Germinal center (tissue), 1 donor: ENCODE data around the gene B3GALT2.
"Not testable (repeated sequence)": the region's sequence is repeated elsewhere in the genome, so short reads cannot be mapped to it uniquely, and the experiment has no call there.

Source experiments
- DNase-seq: peaks from one replicate; pipeline ENCODE4 v3.0.0; 2012; ENCODE audit warnings: mixed read lengths, low spot score

Gene B3GALT2, protein sequence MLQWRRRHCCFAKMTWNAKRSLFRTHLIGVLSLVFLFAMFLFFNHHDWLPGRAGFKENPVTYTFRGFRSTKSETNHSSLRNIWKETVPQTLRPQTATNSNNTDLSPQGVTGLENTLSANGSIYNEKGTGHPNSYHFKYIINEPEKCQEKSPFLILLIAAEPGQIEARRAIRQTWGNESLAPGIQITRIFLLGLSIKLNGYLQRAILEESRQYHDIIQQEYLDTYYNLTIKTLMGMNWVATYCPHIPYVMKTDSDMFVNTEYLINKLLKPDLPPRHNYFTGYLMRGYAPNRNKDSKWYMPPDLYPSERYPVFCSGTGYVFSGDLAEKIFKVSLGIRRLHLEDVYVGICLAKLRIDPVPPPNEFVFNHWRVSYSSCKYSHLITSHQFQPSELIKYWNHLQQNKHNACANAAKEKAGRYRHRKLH

DNA sequence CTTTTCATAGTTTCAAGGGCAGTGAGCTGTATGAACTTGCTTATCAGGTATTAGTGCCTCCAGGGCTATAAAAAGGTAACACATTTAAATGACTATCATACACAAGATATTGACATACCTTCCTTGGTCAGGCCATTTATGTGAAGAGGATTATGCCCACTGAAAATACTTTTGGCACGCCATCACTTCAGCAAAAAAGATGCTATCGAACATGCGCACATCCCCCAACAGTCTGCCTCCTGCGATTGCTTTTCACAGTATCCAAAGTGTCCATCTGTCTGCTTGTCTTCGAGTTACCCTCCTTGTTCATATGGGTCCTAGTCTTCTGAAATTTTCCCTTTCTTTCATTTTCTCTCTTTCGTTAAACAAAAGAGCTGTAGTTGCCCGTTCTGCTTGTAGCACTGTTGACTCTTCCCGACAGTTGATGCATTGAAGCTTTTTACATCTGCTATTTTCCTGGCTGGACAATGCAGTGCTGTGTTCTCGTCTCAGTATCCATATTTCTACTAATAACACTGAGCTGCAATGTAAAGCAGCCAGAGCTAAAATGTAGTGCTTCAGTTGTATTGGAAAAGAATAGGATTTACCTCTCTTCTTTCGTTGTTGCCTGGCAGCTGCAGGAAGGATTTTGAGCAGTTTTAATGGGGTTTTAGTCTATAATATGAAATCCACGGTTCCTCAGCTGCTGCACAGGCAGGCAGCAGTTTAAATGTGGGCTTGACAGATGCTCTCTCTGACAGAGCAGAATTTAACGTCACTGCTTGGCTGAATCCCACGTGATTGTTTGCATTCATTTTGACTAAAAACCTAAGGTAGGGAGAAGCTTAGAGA, at the start of gene B3GALT2:
Gene B3GALT2, minus strand, starts transcription at position 713 of the 831 bp plus-strand sequence. CDS start 5,051 bp downstream, outside the sequence.
- DNase-seq, result no peak

DNA sequence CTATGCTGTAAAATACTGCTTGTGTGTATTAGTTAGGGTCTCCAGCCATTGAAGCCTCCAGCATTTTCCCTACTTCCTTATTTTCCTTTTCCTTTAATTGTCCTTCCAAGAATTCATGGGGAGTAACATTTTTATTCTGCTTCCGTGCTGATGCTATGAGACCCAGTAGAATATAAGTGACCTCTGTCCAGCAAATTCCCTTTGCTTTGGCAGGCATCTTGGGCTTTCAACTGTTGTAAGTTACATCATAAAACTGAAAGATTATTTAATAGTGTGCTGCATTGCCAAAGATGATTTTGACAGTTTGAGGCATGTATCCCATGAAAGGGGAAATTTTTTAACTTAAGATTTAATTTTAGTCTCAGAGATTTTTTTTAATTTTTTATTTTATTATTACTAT, 48.1 kb upstream of the B3GALT2 start:
- DNase-seq, result no peak

DNA sequence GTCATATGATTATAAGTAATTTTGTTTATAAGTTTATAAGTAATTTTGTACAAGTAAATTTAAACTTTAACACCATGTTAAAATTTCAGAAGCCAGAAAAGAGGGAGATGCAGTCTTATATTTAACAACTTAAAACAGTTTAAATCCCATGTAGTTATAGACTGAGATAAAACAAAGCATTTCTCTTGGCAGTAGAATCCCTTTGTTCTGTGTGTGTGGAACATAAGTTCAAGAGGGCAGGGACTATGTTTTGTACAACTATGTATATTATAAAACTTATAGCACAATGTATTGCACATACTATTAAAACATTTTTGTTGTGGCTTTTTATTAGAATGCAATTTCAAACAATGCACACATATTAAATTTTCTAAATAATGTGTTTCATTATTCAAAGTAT, 44.7 kb upstream of the B3GALT2 start:
- DNase-seq, result not testable (repeated sequence)

DNA sequence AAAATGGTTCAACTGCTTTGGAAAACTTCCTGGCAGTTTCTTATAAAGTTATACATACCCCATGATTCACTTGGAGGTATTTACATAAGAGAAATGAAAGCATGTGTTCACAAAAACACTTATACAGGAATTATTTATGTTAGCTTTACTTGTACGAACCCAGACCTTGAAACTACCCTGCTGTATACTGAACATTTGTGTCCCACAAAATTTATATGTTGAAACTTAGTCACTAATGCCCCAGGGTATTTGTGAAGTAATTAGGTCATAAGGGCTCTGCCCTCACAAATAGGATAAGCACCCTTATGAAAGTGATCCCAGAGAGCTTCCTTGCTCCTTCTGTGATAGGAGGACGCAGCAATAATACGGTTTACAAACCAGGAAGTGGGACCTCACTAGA, 42.7 kb upstream of the B3GALT2 start:
- DNase-seq, result no peak

DNA sequence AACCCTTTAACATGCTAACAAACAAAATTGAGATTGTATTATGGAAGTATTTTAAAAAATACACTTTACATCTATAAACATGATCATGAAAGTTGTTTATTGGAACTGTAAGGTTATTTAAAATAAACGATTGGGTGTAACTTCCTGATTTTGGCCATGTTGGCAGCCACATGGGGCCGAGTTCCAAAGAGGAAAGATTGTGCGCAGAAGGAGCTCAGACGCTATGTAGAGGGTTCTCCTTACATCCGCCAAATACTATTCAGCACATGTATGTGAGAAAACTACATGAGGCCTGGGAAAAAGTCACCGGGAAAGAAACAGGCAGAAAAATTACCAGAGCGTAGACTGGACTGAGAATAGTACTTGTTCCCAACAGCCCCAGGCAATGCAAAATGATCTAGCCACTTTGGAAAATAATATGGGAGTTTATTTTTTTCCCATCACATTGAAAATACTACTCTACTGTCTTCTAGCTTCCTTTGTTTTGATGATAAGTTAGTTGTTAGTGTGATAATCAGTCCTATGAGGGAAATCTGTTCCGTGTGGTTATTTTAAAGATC, 35.7 kb upstream of the B3GALT2 start:
- DNase-seq, result no peak

DNA sequence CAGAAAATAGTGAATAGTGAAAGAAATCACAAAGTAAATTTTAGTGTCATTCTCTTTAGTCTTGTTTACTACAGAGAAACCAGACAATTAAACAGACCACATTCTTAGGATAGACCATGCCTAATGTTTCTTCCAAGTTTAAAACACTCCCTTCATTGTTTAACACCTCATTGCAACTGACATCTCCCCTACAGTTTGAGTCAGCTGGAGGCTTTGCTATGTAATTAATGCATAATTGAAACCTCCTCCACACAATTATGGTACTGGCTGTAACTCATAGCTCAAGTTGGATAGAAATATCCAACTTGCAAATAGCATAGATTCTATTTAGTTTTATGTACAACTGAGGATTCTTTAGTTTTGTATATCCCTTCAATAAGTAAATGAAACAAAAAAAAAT, 35.2 kb upstream of the B3GALT2 start:
- no peak for DNase-seq

DNA sequence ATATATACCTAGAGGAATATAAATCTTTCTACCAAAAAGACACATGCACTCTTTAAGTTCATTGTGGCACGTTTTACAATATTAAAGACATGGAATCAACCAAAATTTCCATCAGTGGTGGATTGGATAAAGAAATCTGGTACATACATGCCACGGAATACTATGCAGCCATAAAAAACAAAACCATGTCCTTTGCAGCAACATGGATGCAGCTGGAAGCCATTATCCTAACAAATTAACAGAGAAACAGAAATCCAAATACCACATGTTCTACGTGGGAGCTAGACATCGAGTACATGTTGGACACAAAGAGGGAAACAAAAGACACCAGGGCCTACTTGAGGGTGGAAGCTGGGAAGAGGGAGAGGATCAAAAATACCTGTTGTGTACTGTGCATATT, 33.0 kb upstream of the B3GALT2 start:
- no peak for DNase-seq

DNA sequence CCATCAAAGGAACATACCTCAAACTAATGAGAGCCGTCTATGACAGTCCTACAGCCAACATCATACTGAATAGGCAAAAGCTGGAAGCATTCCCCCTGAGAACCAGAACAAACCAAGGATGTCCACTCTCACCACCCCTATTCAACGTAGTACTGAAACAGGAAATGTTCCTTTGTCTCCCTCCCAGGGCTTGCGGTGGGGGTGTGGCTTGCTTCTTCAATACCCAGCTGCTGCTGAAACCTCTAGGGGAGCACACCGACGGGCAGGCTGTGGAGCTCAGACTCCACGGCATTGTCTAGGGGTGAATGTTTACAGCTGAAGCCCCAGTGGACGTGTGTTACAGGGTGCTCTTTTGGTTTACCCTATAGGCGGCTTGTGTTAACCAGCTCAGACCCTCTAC, 30.5 kb upstream of the B3GALT2 start:
- DNase-seq, result no peak

DNA sequence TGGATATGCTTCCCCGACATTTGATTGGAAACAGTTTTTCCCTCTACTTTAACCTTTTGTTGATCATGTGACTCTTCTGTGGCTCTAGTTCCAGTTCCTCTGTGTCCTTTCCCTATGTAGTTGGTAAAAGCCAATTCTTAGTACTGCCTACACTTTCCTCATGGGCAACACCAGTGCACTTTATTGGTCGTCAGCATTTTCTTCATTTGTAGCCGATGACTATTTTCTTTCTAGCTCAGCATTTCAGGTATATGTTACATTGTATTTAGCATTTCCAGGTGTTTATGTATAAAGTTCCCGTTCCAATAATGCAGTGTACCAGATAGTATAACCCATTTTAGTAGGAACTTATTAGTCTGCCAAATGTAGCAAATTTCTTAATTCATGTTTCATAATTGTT, 27.6 kb upstream of the B3GALT2 start:
- no peak for DNase-seq

DNA sequence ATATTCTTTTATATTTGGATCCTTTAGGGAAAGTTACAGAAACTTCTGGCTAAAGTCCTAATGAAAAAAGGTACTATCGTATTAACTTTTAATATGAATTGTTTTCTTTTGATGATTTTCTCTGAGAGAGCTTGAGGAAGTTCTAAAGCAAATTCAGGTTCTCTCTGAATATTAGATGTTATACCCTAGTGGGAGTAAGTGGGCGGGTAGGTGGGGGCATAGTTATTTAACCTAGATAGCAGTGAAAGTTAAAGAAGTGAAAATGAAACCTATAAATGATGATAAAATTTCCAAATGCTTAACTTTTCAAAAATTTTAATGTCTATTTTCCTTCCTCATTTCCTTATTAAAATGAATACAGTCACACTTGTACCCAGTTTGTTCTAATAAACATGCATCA, 26.2 kb upstream of the B3GALT2 start:
- no peak for DNase-seq

DNA sequence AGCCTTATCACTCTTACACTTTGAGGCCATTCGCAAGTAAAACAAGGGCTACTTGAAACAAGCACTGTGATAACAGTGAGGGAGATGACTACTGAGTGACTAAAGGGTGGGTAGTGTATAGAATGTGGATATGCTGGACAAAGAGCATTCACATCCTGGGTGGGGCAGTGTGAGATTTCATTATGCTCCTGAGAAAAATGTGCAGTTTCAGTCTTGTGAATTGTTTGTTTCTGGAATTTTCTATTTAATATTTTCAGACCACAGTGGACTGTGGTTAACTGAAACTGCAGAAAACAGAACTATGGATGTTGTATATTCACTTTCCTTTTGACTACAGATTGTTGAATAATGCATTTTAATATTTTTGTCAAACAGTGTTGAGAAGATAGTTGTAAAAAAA, 25.1 kb upstream of the B3GALT2 start:
- no peak for DNase-seq

DNA sequence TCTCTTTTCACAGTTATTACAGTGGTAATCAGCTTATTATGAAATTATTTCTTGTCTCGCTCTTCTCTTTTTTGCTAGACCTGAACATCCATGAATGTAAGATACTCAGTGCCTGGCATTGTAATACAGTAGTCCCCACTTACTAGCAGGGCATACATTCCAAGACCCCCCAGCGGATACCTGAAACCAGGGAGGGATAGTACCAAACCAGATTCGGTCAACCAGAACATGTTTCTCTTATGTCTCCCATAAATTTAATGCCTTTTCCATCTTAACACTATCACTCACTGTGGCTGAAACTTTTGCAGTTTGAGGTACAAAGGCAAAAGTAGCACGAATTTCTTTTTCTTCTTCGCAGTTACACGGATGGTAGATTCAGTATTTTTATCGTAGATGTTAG, 24.6 kb upstream of the B3GALT2 start:
- no peak for DNase-seq

DNA sequence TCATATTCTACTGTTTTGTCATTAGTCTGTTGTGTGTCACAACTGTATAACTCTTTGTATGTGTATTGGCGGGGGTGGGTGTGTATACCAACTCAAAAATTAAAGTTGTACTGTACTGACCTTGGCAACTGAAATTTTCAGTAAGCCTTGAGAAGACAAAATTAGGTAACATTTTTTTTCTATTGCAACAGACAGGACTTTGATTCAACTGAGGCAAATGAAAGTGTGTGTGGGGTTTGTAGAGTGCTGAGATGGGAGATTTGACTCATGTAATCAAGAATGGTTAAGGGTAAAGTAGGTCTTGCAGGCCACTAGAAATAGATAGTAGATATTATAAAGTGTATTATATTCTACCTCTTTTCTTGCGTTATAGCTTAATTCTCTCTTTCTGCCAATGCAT, 14.6 kb upstream of the B3GALT2 start:
- no peak for DNase-seq

DNA sequence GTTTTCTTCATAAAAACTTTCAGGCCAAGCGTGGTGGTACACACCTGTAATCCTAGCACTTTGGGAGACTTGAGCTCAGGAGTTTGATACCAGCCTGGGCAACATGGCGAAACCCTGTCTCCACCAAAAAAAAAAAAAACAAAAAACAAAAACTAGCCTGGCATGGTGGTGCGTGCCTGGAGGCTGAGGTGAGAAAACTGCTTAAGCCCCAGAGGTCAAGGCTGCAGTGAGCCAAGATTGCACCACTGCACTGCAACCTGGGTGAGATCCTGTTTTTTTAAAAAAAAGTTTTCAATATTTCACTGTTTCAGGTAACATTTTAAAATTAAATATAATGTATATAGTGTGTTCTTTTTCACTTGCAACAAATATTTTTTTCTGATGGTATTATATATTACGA, 13.5 kb upstream of the B3GALT2 start:
- DNase-seq, result no peak

DNA sequence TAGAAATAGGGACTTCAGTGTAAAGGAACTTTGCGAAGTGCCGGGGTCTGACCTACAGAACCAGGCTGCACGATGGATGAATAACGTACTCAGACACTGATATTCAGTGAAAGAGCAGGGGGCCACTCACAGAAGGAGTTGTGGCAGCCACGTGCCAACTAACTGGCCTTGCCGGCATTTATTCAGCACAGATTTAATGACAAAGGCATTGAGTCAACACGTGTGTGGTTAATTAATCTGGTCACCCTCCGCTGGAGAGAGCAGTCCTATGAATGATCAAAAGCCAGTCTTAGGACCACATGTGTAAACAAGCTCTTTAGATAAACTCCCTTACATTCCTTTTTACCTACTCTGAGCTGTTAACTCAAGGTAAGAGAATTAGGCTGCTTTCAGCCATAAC, 6.2 kb upstream of the B3GALT2 start:
- no peak for DNase-seq

DNA sequence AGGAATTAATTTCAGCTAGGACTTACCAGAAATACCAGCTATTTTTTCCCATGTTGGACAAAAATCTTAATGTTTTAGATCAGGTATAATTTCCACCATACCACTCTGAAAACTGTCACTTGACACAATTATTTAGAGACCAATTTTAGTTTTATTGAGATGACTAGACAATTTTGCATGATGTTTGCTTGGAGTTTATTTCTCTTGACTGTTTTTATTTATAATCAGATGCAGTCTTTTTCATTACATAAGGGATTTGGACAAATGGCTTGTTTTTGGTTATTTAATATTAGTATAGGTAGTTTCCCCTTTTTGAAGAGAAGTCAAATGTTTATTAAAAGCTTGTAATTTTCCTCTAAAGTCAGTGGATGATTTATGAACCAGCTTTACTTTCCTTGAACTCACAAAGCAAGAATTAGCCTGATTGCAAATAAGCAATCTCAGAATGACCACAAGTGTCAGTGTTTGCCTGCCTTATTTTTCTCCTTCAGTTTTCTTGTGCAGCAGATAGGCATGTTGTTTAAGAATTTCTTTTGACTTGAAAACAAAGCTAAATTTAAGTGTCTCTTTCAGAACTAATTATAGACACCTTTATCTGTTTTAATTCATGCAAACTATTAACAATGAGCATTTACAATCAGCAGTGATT, 3.8 kb upstream of the B3GALT2 start:
- no peak for DNase-seq

DNA sequence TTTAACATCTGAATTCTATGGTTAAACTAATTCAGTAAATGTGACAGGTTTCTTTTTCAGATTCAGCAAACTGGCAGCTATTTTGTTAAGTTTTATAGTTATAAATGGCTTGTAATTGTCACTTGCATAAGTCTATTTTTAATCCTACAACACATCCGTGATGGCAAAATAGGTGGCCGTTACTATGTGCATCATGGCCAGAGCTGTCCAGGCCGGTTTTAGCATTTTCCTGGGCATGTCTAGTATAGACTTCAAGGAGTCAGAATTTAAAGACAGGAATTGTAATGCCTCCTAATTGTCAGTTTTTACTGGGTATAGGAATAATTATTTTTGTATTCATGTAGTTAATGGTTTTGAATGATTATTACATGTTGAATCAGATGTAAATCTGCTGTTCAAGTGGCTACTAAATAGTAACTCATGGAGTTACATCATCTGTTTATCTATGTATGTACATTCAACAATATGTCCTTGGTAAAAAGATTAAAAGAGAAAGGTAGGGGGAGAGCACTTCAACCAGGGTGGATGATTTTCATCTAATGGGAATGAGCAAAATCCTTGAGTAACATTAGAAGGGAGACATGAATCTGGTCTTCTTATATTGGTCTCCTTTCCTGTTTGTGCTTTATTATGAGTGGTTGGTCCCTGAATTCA, 3.2 kb upstream of the B3GALT2 start:
- no peak for DNase-seq

DNA sequence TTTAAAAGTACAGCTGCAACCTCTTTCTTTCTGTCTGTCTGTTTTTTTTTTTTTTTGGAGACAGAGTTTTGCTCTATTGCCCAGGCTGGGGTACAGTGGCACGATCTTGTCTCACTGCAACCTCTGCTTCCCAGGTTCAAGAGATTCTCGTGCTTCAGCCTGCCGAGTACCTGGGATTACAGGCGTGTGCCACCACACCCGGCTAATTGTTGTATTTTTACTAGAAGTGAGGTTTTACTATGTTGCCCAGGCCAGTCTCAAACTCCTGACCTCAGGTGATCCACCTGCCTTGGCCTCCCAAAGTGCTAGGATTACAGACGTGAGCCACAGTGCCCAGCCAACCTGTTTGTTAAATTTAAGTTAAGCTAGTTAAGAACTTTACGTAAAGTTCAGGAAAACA, 2.5 kb upstream of the B3GALT2 start:
- DNase-seq, result not testable (repeated sequence)

DNA sequence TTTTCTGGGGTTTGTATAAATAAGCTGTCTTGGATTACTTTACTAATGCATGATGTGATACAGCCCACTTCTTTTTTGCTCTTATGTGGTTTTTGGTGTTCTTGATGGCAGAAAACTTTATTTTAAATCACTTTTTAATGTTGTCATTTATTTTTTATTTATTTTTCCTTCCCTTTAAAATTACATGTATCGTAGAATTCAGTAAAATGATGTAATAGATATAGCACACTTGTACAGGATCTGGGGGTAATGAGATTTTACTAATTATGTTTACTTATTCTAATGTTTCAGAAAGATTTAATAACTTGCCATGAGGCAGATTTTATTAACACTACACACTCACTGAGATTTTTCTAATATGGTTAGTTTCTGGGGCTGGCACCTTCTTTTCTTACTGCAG, 701 bp upstream of the B3GALT2 start:
- DNase-seq, result no peak

DNA sequence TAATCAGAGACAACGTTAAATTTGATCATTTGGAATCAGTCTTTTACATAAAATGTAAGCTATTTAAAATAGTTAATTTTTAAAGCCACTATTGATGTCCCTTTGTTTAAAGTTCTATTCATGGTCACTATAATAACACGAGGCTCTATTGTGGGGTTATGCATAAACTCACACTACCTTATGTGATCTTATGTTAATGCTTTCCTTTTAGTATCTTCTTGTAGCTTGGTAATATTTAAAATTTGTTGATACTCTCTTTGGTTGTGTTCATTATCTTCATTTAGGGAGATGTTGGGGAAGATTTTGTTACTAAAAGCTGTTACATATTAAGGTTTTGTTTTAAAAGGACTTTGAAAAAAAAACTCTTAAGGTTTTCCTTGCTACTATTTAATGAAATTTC, 1.2 kb downstream of the B3GALT2 start:
- no peak for DNase-seq

DNA sequence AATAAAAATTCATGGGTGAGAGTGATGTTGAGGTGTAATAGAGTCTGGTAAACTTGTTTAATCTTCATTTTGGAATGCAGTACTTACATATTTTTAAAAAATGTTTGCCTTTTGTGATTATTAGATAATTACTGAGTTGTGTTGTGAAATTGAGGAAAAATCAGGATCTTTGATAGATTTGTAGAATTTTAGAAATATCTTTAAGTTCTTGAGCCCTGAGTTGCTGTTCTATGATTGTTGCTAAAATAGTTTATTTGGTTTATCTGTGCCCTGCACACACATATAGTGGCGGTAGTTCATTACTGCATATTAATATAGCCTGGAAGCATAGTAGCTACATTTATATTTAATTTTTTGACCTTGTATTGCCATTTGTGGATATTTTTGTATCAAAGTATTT, 1.6 kb downstream of the B3GALT2 start:
- DNase-seq, result no peak

DNA sequence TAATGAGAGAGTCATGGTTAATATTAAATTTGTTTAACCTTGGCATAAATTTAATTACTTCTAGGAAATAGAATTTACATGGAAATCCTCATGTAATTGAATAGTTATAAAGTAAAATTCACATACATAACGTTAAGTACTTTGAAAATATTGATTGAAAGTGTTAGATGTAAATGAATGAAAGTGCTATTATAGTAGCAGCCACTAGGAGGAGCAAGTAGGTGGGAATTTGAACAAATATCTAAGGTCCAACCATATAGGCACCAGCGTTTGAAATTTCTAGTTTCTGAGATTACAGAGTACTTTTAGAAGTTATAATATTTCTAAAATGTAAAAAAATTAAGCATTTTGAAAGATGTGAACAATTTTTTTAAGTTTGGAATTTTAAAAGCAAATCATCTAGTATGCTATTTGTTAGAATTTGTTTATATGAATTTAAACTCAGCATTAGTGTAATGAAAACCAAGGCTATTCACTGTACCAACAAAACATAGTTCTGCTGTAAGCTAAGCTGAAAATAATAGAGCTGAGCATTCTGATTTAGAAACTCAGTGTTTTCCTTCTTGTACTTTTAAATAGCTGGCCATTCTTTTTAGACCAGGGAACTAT, 3.3 kb downstream of the B3GALT2 start:
- peak; percentile 12 for DNase-seq
